Femur (tissue), 1 donor: ENCODE results near the gene FAM151A.

ENCODE experiments used
- DNase-seq: peaks from one replicate; pipeline ENCODE4 v3.0.0-alpha.2; 2017

FAM151A gene

GRCh38 chr1:54577612-54578011 lies 45.7 kb downstream of the FAM151A start:
- DNase-seq = peak; percentile 82

GRCh38 chr1:54575605-54576290 lies 47.6 kb downstream of the FAM151A start:
- DNase-seq = no peak

- no peak for DNase-seq
Measured at GRCh38 chr1:54575161-54575560, 48.2 kb downstream of the FAM151A start.

GRCh38 chr1:54574158-54574778 lies 49.1 kb downstream of the FAM151A start:
- no peak for DNase-seq

- no peak for DNase-seq
Measured at GRCh38 chr1:54572542-54572850, 50.8 kb downstream of the FAM151A start.

GRCh38 chr1:54571803-54572541 lies 51.4 kb downstream of the FAM151A start:
- no peak for DNase-seq

- DNase-seq = no peak
Measured at GRCh38 chr1:54571326-54571725, 52.0 kb downstream of the FAM151A start.

- DNase-seq = no peak
Measured at GRCh38 chr1:54570161-54570560, 53.2 kb downstream of the FAM151A start.

GRCh38 chr1:54569339-54569738 lies 54.0 kb downstream of the FAM151A start:
- peak; percentile 61 for DNase-seq

GRCh38 chr1:54567961-54568360 lies 55.4 kb downstream of the FAM151A start:
- no peak for DNase-seq

GRCh38 chr1:54566438-54567141 lies 56.7 kb downstream of the FAM151A start:
- no peak for DNase-seq

GRCh38 chr1:54565113-54565501 lies 58.2 kb downstream of the FAM151A start:
- no peak for DNase-seq

GRCh38 chr1:54564312-54565112 lies 58.8 kb downstream of the FAM151A start:
- DNase-seq = no peak

- DNase-seq = no peak
Measured at GRCh38 chr1:54559771-54560231, 63.5 kb downstream of the FAM151A start.
